ENCODE measurements around the gene BORCS5. TPM values are rescaled to one million over a fixed set of nuclear protein-coding genes. Genes with fewer than 3 reads are reported as not detected.

BORCS5 gene
- total RNA-seq, 2 donors from 2014 or later: 15.2 to 26.1 TPM

DNA sequence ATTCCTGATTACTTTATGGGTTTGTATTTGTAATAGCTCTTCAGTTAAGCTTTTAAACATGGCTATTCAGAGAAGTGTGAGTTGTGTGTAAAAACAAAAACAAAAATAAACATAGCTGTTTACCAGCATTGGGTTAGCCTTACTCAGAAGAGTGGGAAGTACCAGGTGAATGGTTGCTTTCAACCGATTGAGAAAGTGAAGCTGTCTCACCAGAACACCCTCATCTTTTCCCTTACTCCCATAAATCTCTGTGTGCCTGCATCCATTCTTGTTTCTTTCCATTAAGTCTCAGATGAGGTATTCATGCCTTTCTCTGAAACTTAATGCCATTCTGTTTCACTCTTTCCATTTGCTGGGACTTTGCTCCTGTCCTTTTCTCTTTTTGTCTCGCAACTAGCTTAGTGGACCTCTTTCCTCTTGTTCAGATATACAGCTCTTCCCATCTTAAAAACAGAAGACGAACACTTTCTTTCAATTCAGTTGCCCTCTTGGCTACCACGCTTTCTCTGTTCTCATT, 10.7 kb downstream of the BORCS5 start:
- Histone ChIP-seq H3K27ac (ENCODE audit: low read depth, low read length) (no peak overlapping the region), H3K27me3 (ENCODE audit: control insufficient read depth, insufficient read depth, low read length, poor library complexity, severe bottlenecking) (no peaks in the 10 kb centered on the region), H3K9ac (ENCODE audit: extremely low read depth, low read length, poor library complexity, severe bottlenecking) (no peak overlapping the region), H3K4me3 (ENCODE audit: low read length) (no peak overlapping the region), H3K9me3 (ENCODE audit: control insufficient read depth, low read length) (no peaks in the 10 kb centered on the region), H3K4me1 (ENCODE audit: control insufficient read depth, insufficient read depth, low read length) (no peaks in the 10 kb centered on the region), H3K36me3 (ENCODE audit: control insufficient read depth, insufficient read depth, low read length) (no peaks in the 10 kb centered on the region)
- DNase-seq: peak; percentile 15
- TF ChIP-seq, protein P1, sequence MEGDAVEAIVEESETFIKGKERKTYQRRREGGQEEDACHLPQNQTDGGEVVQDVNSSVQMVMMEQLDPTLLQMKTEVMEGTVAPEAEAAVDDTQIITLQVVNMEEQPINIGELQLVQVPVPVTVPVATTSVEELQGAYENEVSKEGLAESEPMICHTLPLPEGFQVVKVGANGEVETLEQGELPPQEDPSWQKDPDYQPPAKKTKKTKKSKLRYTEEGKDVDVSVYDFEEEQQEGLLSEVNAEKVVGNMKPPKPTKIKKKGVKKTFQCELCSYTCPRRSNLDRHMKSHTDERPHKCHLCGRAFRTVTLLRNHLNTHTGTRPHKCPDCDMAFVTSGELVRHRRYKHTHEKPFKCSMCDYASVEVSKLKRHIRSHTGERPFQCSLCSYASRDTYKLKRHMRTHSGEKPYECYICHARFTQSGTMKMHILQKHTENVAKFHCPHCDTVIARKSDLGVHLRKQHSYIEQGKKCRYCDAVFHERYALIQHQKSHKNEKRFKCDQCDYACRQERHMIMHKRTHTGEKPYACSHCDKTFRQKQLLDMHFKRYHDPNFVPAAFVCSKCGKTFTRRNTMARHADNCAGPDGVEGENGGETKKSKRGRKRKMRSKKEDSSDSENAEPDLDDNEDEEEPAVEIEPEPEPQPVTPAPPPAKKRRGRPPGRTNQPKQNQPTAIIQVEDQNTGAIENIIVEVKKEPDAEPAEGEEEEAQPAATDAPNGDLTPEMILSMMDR (conservative IDR thresholded peaks at IDR 0.05): no peak
- Mint-ChIP-seq H3K36me3 (ENCODE audit: low read depth) (peaks cover 2% of the 10 kb centered on the region), H3K4me3 (no peak overlapping the region), H3K4me1 (no peaks in the 10 kb centered on the region), H3K9me3 (no peaks in the 10 kb centered on the region), H3K27ac (no peak overlapping the region), H3K27me3 (ENCODE audit: insufficient read depth) (no peaks in the 10 kb centered on the region)
- whole genome bisulfite sequencing, 2 experiments (ENCODE audit: insufficient coverage in 1 of 2, insufficient read length in 1 of 2): 92 to 93% methylated on average over 4 of the region's 4 CpGs

DNA sequence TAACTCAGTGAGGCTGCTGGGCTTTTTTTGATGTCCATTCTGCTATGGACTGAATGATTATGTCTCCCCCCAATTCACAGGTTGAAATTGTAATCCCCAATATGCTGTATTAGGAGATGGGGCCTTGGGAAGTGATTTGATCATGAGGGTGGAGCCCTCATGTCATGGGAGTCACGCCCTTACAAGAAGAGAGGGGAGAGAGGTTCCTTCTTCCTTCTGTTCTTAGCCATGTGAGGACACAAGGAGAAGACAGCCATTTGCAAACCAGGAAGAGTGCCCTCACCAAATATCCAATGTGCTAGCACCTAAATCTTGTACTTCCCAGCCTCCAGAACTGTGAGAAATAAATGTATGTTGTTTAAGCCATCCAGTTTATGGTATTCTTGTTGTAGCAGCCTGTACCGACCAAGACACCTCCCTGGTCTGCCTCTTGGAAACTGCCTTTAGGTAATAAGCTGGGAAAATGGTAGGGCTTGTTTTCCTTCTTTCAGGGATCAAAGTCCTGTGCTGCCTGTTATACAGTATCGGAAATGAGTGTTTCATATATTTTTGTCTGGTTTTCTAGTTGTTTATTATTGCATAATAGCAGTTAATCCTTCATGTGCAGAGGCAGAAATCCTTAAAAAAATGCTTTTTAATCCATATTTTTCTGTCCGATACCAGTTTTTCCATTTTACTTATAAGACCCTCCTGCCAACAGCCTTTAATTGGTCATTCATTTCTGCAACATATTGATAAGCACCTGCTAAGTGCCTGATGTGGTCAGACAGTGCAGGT, 16.3 kb downstream of the BORCS5 start:
- H3K27ac ChIP-seq (ENCODE audit: low read depth, low read length): no peak overlapping the region
- no peak overlapping the region for H3K27ac Mint-ChIP-seq
- H3K36me3 Mint-ChIP-seq (ENCODE audit: low read depth): peaks cover 3% of the 10 kb centered on the region
- no peak for DNase-seq
- no peak overlapping the region for H3K4me3 Mint-ChIP-seq
- H3K4me1 ChIP-seq (ENCODE audit: control insufficient read depth, insufficient read depth, low read length): no peaks in the 10 kb centered on the region
- no peaks in the 10 kb centered on the region for H3K27me3 Mint-ChIP-seq (ENCODE audit: insufficient read depth)
- H3K4me3 ChIP-seq (ENCODE audit: low read length): no peak overlapping the region
- no peak overlapping the region for H3K9ac ChIP-seq (ENCODE audit: extremely low read depth, low read length, poor library complexity, severe bottlenecking)
- no peaks in the 10 kb centered on the region for H3K27me3 ChIP-seq (ENCODE audit: control insufficient read depth, insufficient read depth, low read length, poor library complexity, severe bottlenecking)
- no peaks in the 10 kb centered on the region for H3K9me3 ChIP-seq (ENCODE audit: control insufficient read depth, low read length)
- no peaks in the 10 kb centered on the region for H3K4me1 Mint-ChIP-seq
- H3K9me3 Mint-ChIP-seq: no peaks in the 10 kb centered on the region
- whole genome bisulfite sequencing, 2 experiments (ENCODE audit: insufficient coverage in 1 of 2, insufficient read length in 1 of 2): 96 to 100% methylated on average over 1 to 4 of the region's 4 CpGs
- TF ChIP-seq, protein P1 (conservative IDR thresholded peaks at IDR 0.05): no peak
- H3K36me3 ChIP-seq (ENCODE audit: control insufficient read depth, insufficient read depth, low read length): no peaks in the 10 kb centered on the region

- no peaks in the 10 kb centered on the region for H3K27me3 Mint-ChIP-seq (ENCODE audit: insufficient read depth)
- no peaks in the 10 kb centered on the region for H3K9me3 ChIP-seq (ENCODE audit: control insufficient read depth, low read length)
- DNase-seq: no peak
- H3K36me3 Mint-ChIP-seq (ENCODE audit: low read depth): peaks cover 13% of the 10 kb centered on the region
- H3K36me3 ChIP-seq (ENCODE audit: control insufficient read depth, insufficient read depth, low read length): no peaks in the 10 kb centered on the region
- TF ChIP-seq, protein P1 (conservative IDR thresholded peaks at IDR 0.05): peak; percentile 99
- no peaks in the 10 kb centered on the region for H3K4me1 ChIP-seq (ENCODE audit: control insufficient read depth, insufficient read depth, low read length)
- peaks cover 2% of the 10 kb centered on the region for H3K9me3 Mint-ChIP-seq
- H3K27ac ChIP-seq (ENCODE audit: low read depth, low read length): no peak overlapping the region
- no peak overlapping the region for H3K27ac Mint-ChIP-seq
- no peaks in the 10 kb centered on the region for H3K27me3 ChIP-seq (ENCODE audit: control insufficient read depth, insufficient read depth, low read length, poor library complexity, severe bottlenecking)
- no peak overlapping the region for H3K4me3 Mint-ChIP-seq
- 88 to 90% methylated on average over 9 to 12 of the region's 12 CpGs for WGBS, 2 experiments (ENCODE audit: insufficient coverage in 1 of 2, insufficient read length in 1 of 2)
- peaks cover 5% of the 10 kb centered on the region for H3K4me1 Mint-ChIP-seq
- no peak overlapping the region for H3K9ac ChIP-seq (ENCODE audit: extremely low read depth, low read length, poor library complexity, severe bottlenecking)
- no peak overlapping the region for H3K4me3 ChIP-seq (ENCODE audit: low read length)
Observed at GRCh38 chr12:12376646-12377448, 20.0 kb downstream of the BORCS5 start.
